ENCODE results near the gene PDXK.
"Not testable (repeated sequence)": the region's sequence is repeated elsewhere in the genome, so short reads cannot be mapped to it uniquely, and the experiment has no call there.

The PDXK gene

DNA sequence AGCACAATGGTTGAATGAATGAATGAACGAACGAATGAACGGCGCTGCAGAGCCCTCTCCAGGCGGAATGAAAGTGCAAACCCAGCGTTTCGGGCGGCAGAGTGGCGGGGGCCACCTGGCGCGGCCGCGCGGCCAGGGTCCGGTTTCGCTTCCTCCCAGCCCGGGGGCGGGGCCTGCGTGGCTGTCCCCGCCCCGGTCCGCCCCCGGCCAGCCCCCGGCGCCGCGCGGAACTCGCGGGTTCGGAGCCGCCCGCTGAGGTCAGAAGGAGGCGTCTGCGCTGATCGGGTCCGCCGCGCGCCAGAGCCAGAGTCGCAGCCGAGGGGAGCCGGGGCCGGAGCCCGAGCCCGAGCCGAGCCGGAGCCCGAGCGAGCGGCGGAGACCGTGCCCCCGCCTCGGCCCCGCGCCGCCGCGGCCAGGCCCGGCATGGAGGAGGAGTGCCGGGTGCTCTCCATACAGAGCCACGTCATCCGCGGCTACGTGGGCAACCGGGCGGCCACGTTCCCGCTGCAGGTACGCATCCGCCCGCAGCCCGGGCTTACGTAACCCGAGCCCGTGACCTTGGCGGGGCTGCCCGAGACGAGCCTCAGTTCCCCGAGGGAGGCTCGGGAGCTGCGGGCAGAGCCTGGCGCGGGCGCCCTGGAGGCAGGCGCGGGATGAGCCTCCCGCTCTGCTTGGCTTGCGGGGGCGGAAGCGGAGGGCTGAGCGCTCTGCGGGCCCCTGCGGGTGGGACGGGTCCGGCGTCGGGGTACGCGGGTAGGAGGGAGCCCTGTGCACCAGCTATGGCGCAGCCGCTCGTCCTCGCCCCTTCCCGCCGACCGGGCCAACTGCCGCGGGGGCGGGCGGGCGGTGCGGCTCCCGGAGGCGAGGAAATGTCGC, at the start of gene PDXK:
Gene PDXK (plus strand): TSS at position 258 of the 876 bp plus-strand sequence. CDS start 166 bp downstream, at position 424.
- peak; percentile 84 to 87 for DNase-seq

DNA sequence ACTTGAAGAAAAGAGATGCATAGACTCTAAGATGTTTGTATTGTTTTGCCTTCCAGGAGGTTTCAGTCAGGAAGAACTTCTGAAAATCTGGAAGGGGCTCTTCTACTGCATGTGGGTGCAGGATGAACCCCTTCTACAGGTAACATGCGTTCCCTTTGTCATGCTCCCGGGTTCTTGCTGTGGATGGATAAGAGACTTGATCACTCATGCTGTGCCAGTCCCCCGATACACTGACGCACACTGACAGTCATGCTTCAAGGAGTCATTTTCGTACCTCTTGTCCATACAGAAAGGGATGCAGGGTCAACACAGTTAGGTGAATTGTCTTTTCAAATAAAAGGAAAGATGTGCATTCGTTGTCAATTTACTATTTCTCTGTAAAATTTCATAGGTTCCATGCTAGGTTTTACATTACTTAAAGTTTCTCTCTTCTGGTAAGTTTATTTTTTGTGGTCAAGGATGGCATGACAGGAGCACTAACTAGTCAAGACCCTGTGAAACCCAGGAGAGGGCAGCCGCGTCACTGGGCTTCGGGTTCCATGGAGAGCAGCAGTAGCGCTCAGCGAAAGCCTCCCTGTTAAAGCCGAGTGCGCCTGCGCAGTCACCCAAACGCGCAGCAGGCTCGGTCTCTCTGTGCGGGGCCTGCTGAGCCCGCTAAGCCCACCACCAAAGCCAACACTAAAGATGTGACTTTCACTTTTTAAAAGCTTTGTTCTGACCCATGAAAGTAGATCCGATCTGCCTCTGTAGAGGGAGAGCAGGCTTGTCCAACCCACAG, 48.9 kb upstream of the PDXK start:
- DNase-seq, result peak in 1 of 2 experiments; percentile 5

DNA sequence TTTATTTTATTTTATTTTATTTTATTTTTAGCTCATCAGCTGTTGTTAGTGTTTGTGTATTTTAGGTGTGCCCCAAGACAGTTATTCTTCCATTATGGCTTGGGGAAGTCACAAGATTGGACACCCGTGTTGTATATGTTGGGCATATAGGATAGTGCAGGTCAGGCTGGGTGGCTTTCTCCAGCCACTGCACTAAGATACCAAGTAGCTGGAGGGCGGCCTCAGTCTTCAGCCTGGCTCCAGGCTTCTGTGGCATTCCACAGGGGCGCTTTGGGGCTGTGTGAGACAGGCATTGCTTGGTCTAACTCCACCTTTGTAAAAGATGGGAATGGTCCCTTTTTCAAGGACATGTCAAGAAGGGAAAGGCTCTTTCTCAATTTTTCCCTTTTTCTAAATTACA, 43.1 kb upstream of the PDXK start:
- peak in 1 of 2 experiments; percentile 4 for DNase-seq

DNA sequence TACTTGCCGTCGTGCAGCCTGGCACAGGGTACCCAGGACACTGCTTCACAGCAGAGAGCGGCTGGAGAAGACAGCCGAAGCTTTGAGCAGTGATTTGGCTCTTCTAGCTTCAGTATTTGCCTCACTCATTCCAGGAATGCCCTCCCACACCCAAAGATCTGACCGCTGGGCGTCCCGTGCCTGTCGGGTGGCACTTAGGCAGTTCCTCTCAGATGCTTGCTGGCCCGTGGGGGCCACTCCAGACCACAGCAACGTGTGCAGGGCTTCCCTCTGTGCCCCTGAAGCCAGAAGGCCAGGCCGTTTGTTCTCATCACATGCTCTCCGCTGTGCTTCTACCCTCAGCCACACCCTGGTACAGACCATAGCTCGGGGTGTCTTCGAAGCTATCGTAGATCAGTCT, 42.5 kb upstream of the PDXK start:
- peak in 1 of 2 experiments; percentile 15 for DNase-seq

DNA sequence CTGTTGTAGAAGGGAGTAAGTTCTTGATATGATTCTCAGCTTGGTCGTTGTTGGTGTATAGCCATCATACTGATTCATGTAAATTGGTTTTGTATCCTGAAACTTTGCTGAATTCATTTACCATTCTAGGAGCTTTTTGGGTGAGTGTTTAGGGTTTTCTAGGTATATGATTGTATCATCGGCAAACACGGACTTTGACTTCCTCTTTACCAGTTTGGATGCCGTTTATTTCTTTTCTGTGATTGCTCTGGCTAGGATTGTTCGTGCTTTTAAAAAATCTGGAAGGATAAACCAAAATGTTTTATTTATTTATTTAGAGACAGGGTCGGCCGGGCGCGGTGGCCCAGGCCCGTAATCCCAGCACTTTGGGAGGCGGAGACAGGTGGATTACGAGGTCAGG, 39.0 kb upstream of the PDXK start:
- DNase-seq, result no peak

DNA sequence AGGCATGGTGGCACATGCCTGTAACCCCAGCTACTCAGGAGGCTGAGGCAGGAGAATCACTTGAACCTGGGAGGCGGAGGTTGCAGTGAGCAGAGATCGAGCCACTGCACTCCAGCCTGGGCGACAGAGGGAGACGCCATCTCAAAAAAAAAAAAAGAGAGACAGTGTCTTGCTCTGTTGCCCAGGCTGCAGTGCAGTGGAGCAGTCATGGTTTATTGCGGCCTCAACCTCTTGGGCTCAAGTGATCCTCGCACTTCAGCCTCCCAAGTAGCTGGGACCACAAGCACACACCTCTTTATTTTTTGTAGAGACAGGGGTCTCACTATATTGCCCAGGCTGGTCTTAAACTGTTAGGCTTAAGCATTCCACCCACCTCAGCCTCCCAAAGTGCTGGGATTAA, 38.5 kb upstream of the PDXK start:
- DNase-seq, result not testable (repeated sequence)

DNA sequence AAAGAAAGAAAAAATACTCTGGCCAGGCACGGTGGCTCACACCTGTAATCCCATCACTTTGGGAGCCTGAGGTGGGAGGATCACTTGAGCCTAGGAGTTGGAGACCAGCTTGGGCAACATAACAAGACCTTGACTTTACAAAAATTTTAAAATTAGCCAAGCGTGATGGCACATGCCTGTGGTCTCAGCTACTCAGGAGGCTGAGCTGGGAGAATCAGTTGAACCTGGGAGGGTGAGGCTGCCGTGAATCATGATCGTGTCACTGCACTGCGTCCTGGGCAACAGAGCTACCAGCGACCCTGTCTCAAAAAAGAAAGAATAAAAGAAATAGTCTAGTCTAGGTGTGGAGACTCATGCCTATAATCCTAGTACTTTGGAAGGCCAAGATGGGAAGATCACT, 37.3 kb upstream of the PDXK start:
- no peak for DNase-seq

DNA sequence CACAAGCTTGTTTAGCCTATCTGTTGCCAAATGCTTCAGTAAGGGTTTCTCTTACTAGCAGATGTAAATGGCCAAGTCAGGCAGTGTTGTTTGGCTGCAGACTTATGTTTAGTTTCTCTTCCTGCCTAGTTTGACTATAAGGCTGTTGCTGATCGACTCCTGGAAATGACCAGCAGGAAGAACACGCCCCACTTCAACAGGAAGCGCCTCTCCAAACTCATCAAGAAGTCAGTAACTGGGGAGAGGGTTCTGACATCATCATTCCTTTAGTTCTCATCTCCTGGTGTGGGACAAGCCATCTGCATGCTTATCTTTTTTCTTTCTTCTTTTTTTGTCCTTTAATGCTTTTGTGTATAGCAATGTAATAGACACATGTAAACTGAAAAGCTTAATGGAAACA, 34.5 kb upstream of the PDXK start:
- DNase-seq, result no peak

DNA sequence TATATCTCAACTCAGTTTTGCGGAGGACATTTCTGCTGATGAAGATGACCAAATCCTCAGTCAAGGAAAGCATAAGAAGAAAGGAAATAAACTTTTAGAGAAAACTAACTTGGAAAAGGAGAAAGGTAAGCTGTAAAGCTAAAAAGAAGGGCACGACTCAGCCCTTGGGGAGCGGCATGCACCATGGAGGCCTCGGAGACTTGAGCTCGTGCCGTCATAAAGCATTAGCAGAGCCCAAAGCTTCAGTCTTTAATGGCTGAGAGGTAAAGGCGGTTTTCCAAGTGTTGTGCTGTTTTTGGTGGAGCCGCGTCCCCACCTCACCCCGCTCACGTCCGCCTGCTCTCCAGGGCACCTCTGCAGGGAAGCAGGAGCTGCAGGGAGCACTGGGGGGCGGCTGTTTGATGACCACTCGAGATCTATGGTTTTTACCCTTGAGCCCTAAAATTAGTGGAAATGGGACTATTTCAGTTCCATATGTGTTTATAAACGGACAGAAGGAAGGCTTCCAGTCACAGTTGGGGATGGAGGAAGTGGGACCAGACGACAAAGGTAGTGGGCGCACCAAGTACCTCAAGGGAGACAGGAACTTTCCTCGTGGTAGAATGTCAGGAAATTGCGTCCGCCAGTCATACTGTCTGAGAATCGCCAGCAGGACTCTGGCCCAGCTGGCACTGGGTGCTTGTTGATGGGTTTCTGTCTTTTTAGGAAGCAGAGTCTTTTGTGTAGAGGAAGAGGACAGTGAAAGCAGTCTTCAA, 31.9 kb upstream of the PDXK start:
- no peak for DNase-seq

DNA sequence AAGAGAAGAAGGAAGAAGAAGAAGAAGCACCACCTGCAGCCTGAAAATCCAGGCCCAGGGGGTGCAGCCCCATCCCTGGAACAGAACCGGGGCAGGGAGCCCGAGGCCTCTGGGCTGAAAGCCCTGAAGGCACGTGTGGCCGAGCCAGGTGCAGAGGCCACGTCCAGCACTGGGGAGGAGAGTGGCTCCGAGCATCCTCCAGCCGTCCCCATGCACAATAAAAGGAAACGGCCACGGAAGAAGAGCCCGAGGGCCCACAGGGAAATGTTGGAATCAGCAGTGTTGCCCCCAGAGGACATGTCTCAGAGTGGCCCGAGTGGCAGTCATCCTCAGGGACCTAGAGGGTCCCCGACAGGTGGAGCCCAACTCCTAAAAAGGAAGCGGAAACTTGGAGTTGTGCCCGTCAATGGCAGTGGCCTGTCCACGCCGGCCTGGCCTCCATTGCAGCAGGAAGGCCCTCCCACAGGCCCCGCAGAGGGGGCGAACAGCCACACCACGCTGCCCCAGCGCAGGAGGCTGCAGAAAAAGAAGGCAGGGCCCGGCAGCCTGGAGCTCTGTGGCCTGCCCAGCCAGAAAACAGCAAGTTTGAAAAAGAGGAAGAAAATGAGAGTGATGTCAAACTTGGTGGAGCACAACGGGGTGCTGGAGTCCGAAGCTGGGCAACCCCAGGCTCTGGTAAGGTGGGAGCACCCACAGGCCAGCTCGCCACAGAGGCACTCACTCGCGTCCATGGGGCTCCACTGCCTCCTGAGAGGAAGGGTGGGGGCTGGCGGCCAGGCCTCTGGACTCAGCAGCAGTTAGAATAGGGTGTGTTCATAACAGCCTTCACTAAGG, 31.1 kb upstream of the PDXK start:
- no peak for DNase-seq

DNA sequence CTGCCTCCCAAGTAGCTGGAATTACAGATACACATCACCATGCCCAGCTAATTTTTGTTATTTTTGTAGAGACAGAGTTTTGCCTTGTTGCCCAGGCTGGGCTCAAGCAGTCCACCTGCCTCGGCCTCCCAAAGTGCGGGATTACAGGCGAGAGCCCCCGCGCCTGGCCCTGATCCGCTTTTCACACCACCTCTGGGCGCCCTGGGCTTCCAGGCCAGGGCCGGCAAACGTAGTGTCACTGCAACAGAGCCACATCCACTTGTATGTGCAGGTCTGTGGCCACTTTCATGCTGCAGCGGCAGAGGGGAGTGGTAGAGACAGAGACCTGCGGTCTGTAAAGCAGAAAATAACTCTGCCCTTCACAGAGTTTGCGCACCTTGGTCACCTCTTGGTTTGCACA, 30.0 kb upstream of the PDXK start:
- no peak for DNase-seq

DNA sequence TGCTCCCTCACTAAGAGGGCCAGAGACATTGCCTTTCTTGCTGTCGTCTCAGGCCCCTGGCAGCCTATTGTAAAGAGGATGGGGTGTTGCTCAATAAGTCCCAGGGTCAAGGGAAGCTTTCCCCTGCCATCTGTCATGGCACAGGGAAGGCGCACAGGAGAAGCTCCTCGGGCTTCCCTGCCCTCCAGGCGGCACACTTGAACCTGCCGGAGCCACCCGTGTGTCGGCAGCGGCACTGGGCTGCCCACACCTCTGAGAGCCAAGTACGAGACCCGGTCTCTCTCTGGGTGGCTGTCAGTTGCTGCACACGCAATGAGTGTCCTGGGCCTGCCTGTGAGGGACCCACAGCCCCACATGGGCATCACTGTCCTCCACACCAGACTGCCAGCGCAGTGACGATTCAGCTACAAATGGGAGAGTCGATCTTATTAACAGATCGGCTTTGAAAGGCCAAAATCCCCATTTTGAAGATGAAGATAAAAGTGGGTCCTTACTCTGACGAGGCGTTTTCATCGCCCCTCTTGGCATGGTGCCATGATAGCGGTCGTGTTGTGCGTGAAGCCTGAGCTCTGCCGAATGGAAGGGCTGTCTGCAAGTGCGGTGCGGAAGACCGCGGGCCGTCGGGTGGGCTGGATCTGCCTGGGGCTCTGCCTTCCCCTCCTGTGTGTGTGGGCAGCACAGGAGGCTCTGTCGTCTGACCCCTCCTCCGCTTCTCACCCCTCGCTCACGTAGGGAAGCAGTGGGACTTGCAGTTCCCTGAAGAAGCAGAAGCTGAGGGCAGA, 29.2 kb upstream of the PDXK start:
- no peak for DNase-seq

DNA sequence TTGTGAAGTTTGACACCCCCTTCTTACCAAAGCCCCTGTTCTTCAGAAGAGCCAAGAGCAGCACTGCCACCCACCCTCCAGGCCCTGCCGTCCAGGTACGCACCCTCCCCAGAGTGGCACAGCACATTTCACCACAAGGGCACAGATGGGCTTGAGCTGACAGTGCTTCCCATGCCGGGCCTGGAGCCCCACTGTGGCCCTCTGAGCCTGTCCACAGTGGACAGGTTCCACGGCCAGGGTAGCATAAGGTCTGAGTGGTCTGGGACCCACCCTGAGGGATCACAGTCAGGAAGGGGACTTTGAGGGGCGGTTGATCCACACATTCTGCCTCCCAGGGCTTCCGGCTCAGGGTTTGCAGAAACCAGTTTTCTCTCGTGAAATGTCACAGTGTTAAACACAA, 28.6 kb upstream of the PDXK start:
- no peak for DNase-seq

DNA sequence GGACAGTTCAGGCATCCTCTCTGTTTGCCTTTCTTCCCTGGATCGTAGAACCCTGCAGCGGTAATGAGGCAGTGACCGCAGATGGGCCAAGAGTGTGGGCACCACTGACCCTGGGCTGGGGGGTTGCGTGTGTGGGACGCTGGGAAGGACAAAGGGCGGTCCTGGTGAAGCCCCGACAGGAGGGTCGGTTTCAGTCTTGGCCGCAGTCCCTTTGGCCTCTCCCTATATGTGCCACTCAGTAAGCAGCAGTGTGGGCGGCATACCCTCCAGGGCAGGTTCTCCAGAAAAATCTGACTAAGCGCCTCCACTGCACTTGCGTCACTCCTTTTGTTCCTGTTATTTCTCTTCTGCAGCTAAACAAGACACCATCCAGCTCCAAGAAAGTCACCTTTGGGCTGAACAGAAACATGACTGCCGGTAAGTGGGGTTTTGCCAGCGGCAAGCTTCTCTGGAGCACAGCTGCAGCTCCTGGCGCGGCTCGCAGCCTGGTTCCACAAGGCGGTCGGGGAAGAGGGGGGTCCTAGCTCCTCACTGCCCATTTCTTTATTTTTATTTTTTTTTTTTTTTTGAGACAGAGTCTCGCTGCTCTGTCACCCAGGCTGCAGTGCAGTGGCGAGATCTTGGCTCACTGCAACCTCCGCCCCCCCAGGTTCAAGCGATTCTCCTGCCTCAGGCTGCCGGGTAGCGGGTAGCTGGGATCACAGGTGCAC, 27.7 kb upstream of the PDXK start:
- DNase-seq, result no peak

DNA sequence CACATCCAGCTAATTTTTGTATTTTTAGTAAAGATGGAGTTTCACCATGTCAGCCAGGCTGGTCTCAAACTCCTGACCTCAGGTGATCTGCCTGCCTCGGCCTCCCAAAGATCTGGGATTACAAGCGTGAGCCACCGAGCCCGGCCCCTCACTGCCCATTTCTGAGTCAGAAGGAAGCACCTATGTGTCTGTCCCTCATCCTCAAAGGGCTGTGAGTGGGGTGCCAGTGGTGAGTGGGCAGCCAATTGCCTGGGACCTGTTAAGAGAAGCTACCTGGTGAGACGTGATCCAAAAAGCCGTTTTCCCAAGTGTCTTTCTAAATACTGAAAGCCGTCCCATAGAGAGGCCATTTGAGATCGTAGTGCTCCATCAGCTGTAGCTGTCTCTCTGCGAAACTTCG, 27.1 kb upstream of the PDXK start:
- DNase-seq, result no peak

DNA sequence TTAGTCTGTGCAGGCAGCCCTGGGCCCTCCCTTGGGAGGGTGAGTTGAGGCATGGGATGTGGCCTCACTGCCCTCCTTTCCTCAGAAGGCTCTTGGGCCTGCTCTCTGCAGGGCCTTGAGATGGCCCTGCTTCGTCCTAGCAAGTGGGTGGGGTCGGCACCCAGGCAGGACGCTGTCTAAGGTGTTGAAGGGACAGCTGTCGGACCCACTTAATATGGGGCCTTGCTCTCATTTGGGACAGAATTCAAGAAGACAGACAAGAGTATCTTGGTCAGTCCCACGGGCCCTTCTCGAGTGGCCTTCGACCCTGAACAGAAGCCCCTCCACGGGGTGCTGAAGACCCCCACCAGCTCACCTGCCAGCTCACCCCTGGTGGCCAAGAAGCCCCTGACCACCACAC, 26.0 kb upstream of the PDXK start:
- no peak for DNase-seq

DNA sequence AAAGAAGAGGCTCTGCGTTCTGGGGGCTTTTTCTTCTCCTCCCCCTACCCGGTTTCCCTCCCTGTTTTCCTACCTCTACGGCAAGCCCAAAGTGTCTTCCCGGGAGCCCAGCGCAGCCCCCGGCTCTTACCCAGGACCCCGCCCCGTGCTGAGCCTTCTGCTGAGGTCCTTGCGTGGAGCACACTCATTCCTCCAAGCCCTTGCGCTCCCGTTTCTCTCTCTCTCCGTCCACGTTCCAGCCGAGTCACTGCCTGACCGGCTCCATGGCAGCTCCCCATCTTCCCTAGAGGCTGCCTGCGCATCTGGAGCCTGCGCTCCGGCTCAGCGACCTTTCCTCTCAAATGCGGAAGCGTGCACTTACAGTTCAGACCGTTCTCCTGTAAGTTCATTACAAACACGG, 24.9 kb upstream of the PDXK start:
- DNase-seq, result no peak

DNA sequence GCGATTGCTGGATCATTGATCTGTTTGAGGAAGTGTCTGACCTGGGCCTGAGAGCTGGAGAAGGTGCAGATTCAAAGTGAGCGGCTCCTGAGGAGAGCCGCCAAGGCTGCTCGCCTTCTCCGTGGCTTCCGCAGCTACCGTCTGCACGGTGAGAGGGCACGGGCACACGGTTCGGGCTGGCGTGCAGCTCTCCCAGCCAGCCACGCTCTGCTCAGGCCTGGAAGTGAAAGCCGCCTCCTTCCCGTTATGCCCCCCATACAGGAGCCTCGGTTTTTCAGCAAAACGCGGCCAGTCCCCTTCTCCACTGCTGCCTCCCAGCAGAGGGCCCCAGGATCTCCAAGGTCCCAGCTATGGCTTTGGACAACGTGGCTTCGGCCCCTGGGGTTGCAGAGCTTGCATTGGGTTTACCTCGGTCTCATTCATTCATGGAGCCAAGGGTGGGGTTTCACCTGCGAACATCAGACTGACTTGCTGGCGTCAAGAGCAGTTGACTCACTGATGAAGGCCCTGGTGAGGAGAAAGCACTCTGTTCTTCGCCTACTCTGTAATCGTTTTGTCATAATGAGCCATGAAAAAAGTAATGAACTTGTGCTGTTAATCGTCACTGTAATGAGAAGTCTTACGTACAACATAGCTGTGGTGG, 24.4 kb upstream of the PDXK start:
- DNase-seq, result no peak

DNA sequence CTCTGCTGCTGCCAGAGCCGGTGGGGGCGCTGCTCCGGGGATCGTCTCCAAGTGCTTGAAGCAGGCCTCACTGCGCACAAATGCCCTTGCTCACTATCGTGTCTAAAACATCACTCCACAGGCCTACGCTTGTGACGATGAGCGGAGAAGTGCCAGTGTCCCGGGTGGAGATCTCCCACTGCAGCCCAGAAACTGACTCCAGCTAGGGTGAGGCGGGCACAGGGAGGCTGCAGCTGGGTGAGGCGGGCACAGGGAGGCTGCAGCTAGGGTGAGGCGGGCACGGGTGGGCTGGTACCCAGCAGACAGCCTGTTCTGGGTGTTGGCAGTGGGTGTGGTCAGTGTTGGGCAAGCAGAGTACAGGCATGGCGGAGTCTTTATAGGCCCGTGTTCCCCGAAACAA, 22.7 kb upstream of the PDXK start:
- DNase-seq, result no peak

Data from activated T-cell treated with anti-CD3 and anti-CD28 coated beads, Interleukin-2, amount 50 U/mL, for 48 hours (primary cell).